H1 (cell line): ENCODE results near the gene PTBP3. TPM values are rescaled to one million over a fixed set of nuclear protein-coding genes. Genes with fewer than 3 reads are reported as not detected.

ENCODE experiments used
- CTCF ChIA-PET: fragments of 300-600 bp; sonication (Branson Sonifier 250); formaldehyde crosslinking; loops from one replicate; lab custom pipeline; 2021; ENCODE audit not compliant: partially characterized antibody; lab: Charles Lee
- POLR2A ChIA-PET: fragments of 300-600 bp; sonication (Branson Sonifier 250); formaldehyde crosslinking; loops from one replicate; lab custom pipeline; 2021; ENCODE audit warnings: inconsistent platforms; ENCODE audit not compliant: partially characterized antibody; lab: Charles Lee
- DNase-seq, 2 experiments: peaks; one replicate each; pipeline versions ENCODE4 v3.0.0 to v3.0.0-alpha.2; 2010 to 2022; ENCODE audit warnings: low spot score in 2 of 2, low read depth in 1 of 2, mixed read lengths in 1 of 2
- FAIRE-seq: peaks from 2 replicates; lab custom pipeline; 2011; peaks lifted over from hg19 to GRCh38; lab: Jason Lieb, UNC
- H2AFZ ChIP-seq: 2 replicates; pipeline ENCODE4 v1.8.1; 2012; ENCODE audit warnings: low read length, inconsistent platforms
- H2AK5ac ChIP-seq: 2 replicates; pipeline ENCODE4 v1.6.1; 2013; ENCODE audit warnings: low read depth, low read length
- H2BK120ac ChIP-seq: replicated peaks from 2 replicates; pipeline ENCODE3; 2013; ENCODE audit warnings: low read depth, low read length, inconsistent platforms
- H2BK12ac ChIP-seq: 2 replicates; pipeline ENCODE4 v1.6.1; 2013; ENCODE audit warnings: low read depth, low read length
- H2BK15ac ChIP-seq: 2 replicates; pipeline ENCODE4 v1.6.1; 2013; ENCODE audit warnings: low read length
- H2BK20ac ChIP-seq: 2 replicates; pipeline ENCODE4 v1.6.1; 2013; ENCODE audit warnings: low read length
- H2BK5ac ChIP-seq: 2 replicates; pipeline ENCODE4 v1.6.1; 2013; ENCODE audit warnings: low read depth, low read length
- H3K14ac ChIP-seq: 2 replicates; pipeline ENCODE4 v1.6.1; 2013; ENCODE audit warnings: inconsistent platforms; ENCODE audit not compliant: insufficient read length
- H3K18ac ChIP-seq: 2 replicates; pipeline ENCODE4 v1.6.1; 2013; ENCODE audit warnings: low read length; ENCODE audit errors: extremely low read depth
- H3K23ac ChIP-seq: 2 replicates; pipeline ENCODE4 v1.6.1; 2013; ENCODE audit warnings: inconsistent platforms; ENCODE audit not compliant: insufficient read length
- H3K23me2 ChIP-seq: 2 replicates; pipeline ENCODE4 v1.6.1; 2013; ENCODE audit warnings: low read depth, low read length
- H3K27ac ChIP-seq: 2 replicates; pipeline ENCODE4 v1.6.1; 2011; ENCODE audit warnings: low read depth, low read length, inconsistent platforms
- H3K27me3 ChIP-seq, 4 experiments: replicated peaks in 1 of 4; 1 replicate in 1 of 4; 2 replicates in 3 of 4; pipeline versions ENCODE4 v1.6.1 to v1.8.1; 2011 to 2013; ENCODE audit warnings: low read length in 3 of 4, mild to moderate bottlenecking in 3 of 4, inconsistent platforms in 2 of 4, mixed read lengths in 2 of 4, moderate library complexity in 1 of 4; ENCODE audit not compliant: control insufficient read depth in 3 of 4, insufficient read depth in 3 of 4; ENCODE audit errors: extremely low read depth in 1 of 4
- H3K36me3 ChIP-seq, 4 experiments: 2 replicates each; pipeline versions ENCODE4 v1.6.1 to v1.8.1; 2011 to 2013; ENCODE audit warnings: mild to moderate bottlenecking in 4 of 4, low read length in 3 of 4, moderate library complexity in 2 of 4, control low read depth in 1 of 4, inconsistent platforms in 1 of 4; ENCODE audit not compliant: insufficient read depth in 4 of 4, control insufficient read depth in 2 of 4
- H3K4ac ChIP-seq: replicated peaks from 2 replicates; pipeline ENCODE3; 2013; ENCODE audit warnings: low read length, low read depth, mixed read lengths, inconsistent platforms; ENCODE audit not compliant: insufficient read length
- H3K4me1 ChIP-seq, 4 experiments: replicated peaks in 1 of 4; 1 replicate in 1 of 4; 2 replicates in 3 of 4; pipeline versions ENCODE4 v1.6.1 to v1.8.1; 2011 to 2013; ENCODE audit warnings: low read length in 3 of 4, inconsistent platforms in 2 of 4, mixed read lengths in 1 of 4; ENCODE audit not compliant: insufficient read depth in 4 of 4, control insufficient read depth in 3 of 4
- H3K4me2 ChIP-seq, 2 experiments: 2 replicates each; pipeline versions ENCODE4 v1.6.1 to v1.8.1; 2011 to 2013; ENCODE audit warnings: low read depth in 2 of 2, low read length in 2 of 2, control low read depth in 1 of 2, inconsistent platforms in 1 of 2, mild to moderate bottlenecking in 1 of 2; ENCODE audit not compliant: insufficient read depth in 1 of 2
- H3K4me3 ChIP-seq, 4 experiments: fragments of 200-600, 300-600 bp in 1 of 4; sonication (generic), shearing (Covaris generic), sonication (Bioruptor Twin) in 1 of 4; 2 replicates each; pipeline versions ENCODE4 v1.5.1 to v1.8.1; 2011 to 2016; ENCODE audit warnings: low read length in 4 of 4, low read depth in 3 of 4, control low read depth in 2 of 4, inconsistent platforms in 2 of 4, mild to moderate bottlenecking in 2 of 4, mixed read lengths in 1 of 4, moderate library complexity in 1 of 4; ENCODE audit not compliant: insufficient read depth in 2 of 4; ENCODE audit errors: extremely low read depth in 1 of 4
- H3K56ac ChIP-seq: replicated peaks from 2 replicates; pipeline ENCODE3; 2013; ENCODE audit warnings: low read depth, mild to moderate bottlenecking, mixed read lengths, low read length, inconsistent platforms; ENCODE audit not compliant: insufficient read length
- H3K79me1 ChIP-seq: 2 replicates; pipeline ENCODE4 v1.6.1; 2013; ENCODE audit warnings: low read depth, low read length, control low read depth
- H3K79me2 ChIP-seq, 2 experiments: 2 replicates each; pipeline versions ENCODE4 v1.6.1 to v1.8.1; 2012 to 2013; ENCODE audit warnings: low read length in 2 of 2, mild to moderate bottlenecking in 2 of 2, inconsistent platforms in 1 of 2; ENCODE audit not compliant: insufficient read depth in 2 of 2, control insufficient read depth in 1 of 2
- H3K9ac ChIP-seq, 4 experiments: replicated peaks in 1 of 4; 1 replicate in 1 of 4; 2 replicates in 3 of 4; pipeline versions ENCODE4 v1.6.1 to v1.8.1; 2011 to 2013; ENCODE audit warnings: low read depth in 3 of 4, low read length in 3 of 4, control low read depth in 2 of 4, mild to moderate bottlenecking in 2 of 4, moderate library complexity in 2 of 4, inconsistent platforms in 1 of 4; ENCODE audit errors: extremely low read depth in 1 of 4
- H3K9me3 ChIP-seq, 2 experiments: 2 replicates each; pipeline versions ENCODE4 v1.6.1 to v1.8.1; 2012 to 2013; ENCODE audit warnings: mild to moderate bottlenecking in 2 of 2, moderate library complexity in 2 of 2, control low read depth in 1 of 2, inconsistent platforms in 1 of 2, low read depth in 1 of 2, low read length in 1 of 2, mixed read lengths in 1 of 2; ENCODE audit not compliant: insufficient read depth in 2 of 2
- H4K20me1 ChIP-seq, 2 experiments: replicated peaks in 1 of 2; 2 replicates each; pipeline versions ENCODE3 to v1.8.1; 2011 to 2013; ENCODE audit warnings: inconsistent platforms in 2 of 2, low read length in 2 of 2, mild to moderate bottlenecking in 1 of 2; ENCODE audit not compliant: insufficient read depth in 2 of 2, control insufficient read depth in 1 of 2
- H4K5ac ChIP-seq: 2 replicates; pipeline ENCODE4 v1.6.1; 2013; ENCODE audit warnings: low read length, low read depth, mixed read lengths, inconsistent platforms; ENCODE audit not compliant: insufficient read length
- H4K8ac ChIP-seq: 2 replicates; pipeline ENCODE4 v1.8.0; 2013; ENCODE audit warnings: mild to moderate bottlenecking, moderate library complexity, low read length, inconsistent platforms; ENCODE audit not compliant: insufficient read depth; ENCODE audit errors: extremely low read depth
- H4K91ac ChIP-seq: replicated peaks from 2 replicates; pipeline ENCODE3; 2013; ENCODE audit warnings: low read length, mixed read lengths, inconsistent platforms; ENCODE audit not compliant: insufficient read length
- BCL11A ChIP-seq, 2 experiments: IDR thresholded peaks; one replicate each; pipeline ENCODE4 v1.6.1; 2011; ENCODE audit warnings: low read depth in 2 of 2, low read length in 2 of 2, mild to moderate bottlenecking in 2 of 2
- CEBPB ChIP-seq: IDR thresholded peaks from 2 replicates; pipeline ENCODE4 v1.6.1; 2012; ENCODE audit warnings: low read depth, low read length
- CTBP2 ChIP-seq: IDR thresholded peaks from 2 replicates; pipeline ENCODE4 v1.7.0; 2011; ENCODE audit warnings: borderline replicate concordance, mild to moderate bottlenecking, moderate library complexity, mixed read lengths, low read length; ENCODE audit not compliant: insufficient read depth, insufficient read length
- CTCF ChIP-seq, 3 experiments: IDR thresholded peaks; 1 replicate in 2 of 3; 2 replicates in 1 of 3; pipeline versions ENCODE4 v1.5.1 to v1.6.1; 2011; ENCODE audit warnings: low read length in 3 of 3, mild to moderate bottlenecking in 3 of 3, inconsistent platforms in 2 of 3, low read depth in 1 of 3, moderate library complexity in 1 of 3; ENCODE audit not compliant: insufficient read depth in 1 of 3; ENCODE audit errors: control extremely low read depth in 1 of 3
- MAX ChIP-seq: IDR thresholded peaks from 2 replicates; pipeline ENCODE4 v1.6.1; 2012; ENCODE audit warnings: inconsistent platforms
- RAD21 ChIP-seq, 2 experiments: IDR thresholded peaks in 1 of 2; conservative IDR thresholded peaks in 1 of 2; 2 replicates each; pipeline ENCODE4 v1.6.1; 2011; ENCODE audit warnings: low read depth in 2 of 2, low read length in 2 of 2, improper control_type of control experiment in 1 of 2, inconsistent platforms in 1 of 2, mild to moderate bottlenecking in 1 of 2, moderate library complexity in 1 of 2
- SP4 ChIP-seq: IDR thresholded peaks from 2 replicates; pipeline ENCODE4 v1.6.1; 2012; ENCODE audit warnings: low read length, inconsistent platforms
- ZNF274 ChIP-seq: IDR thresholded peaks from 2 replicates; pipeline ENCODE4 v1.7.0; 2012; ENCODE audit warnings: low read length, borderline replicate concordance; ENCODE audit errors: extremely low read depth
- WGBS, 2 experiments: shearing (Covaris generic) in 1 of 2; methylation state at CpG; one replicate each; pipeline versions ENCODE4 v1.1.6 to v1.1.7; 2013 to 2015; ENCODE audit warnings: low lambda C conversion rate in 2 of 2, mixed read lengths in 2 of 2, inconsistent platforms in 1 of 2, low coverage in 1 of 2, missing lambda C conversion rate in 1 of 2; ENCODE audit not compliant: insufficient replicate concordance in 2 of 2, insufficient coverage in 1 of 2, insufficient read length in 1 of 2; ENCODE audit errors: extremely low coverage in 1 of 2, missing lambda C conversion rate in 1 of 2; 5-methylcytosine and 5-hydroxymethylcytosine counted together
- polyA plus RNA-seq, 7 experiments: library from polyadenylated mRNA; depleted of rRNA in 3 of 7; stranded (reverse) in 5 of 7; unstranded in 2 of 7; fragments of >200 nt in 5 of 7; fragments of 200-250 nt in 2 of 7; gene quantifications; 1 replicate in 5 of 7; 2 replicates in 1 of 7; 4 replicates in 1 of 7; pipeline versions ENCODE4 v1.2.1 to v1.2.3, GENCODE V29; 2011 to 2013; ENCODE audit warnings: missing spikeins in 2 of 7, mixed read lengths in 2 of 7
- total RNA-seq: library from RNA; stranded (reverse); fragmentation: NEBNext Ultra II Directional; extraction: Animal tissue kit (Norgen Biotek cat#: 25700); gene quantifications from 2 replicates; pipeline ENCODE4 v1.2.1, GENCODE V29; 2021

PTBP3 gene
- total and polyA plus RNA-seq, 2 of the 8 experiments (the other 6 are each of a cell fraction or from before 2014, with no cell fraction given) = 51.0 to 124 TPM

- no peak overlapping the region for H2BK15ac ChIP-seq
- H3K4me1 ChIP-seq = no peaks in the 10 kb centered on the region
- H3K23me2 ChIP-seq = no peaks in the 10 kb centered on the region
- H3K4ac ChIP-seq = no peak overlapping the region
- WGBS, 2 experiments = 62% methylated on average over 3 of the region's 3 CpGs; no CpG with 5 or more reads in 1 of the 2 experiments
- H2BK120ac ChIP-seq = no peak overlapping the region
- ChIA-PET POLR2A (interaction anchor here (0.6 to 1.4 kb wide), 3 partner anchors 13 to 570 kb away, joined by 3 to 15 read pairs (median 3); partner anchors contain the start of gene HSDL2), CTCF (interaction anchor here (0.6 to 2.6 kb wide), 36 partner anchors 10 to 451 kb away, joined by 3 to 16 read pairs (median 4); partner anchors contain the start of gene HSDL2)
- no peak overlapping the region for H2AFZ ChIP-seq
- no peak overlapping the region for H3K56ac ChIP-seq
- H2BK12ac ChIP-seq = no peak overlapping the region
- no peak overlapping the region for H2BK5ac ChIP-seq
- no peak overlapping the region for H2BK20ac ChIP-seq
- no peak overlapping the region for H3K14ac ChIP-seq
- peak overlapping the region; percentile 60; the same call in 1 of the 2 replicates for H3K18ac ChIP-seq
- H3K23ac ChIP-seq = no peak overlapping the region
- H3K27ac ChIP-seq = no peak overlapping the region
- no peaks in the 10 kb centered on the region for H4K20me1 ChIP-seq
- H3K79me1 ChIP-seq = no peaks in the 10 kb centered on the region
- no peak overlapping the region for H3K4me3 ChIP-seq
- no peak overlapping the region for H4K91ac ChIP-seq
- peaks cover 10 to 14% of the 10 kb centered on the region in 2 experiments; a peak in 3 of 4 replicates for H3K9me3 ChIP-seq
- no peaks in the 10 kb centered on the region for H3K79me2 ChIP-seq
- no peak overlapping the region for H3K9ac ChIP-seq
- no peak for FAIRE-seq
- H4K8ac ChIP-seq = no peak overlapping the region
- H3K4me2 ChIP-seq = no peak overlapping the region
- no peak for TF ChIP-seq BCL11A (IDR thresholded peaks at IDR 0.05; ENCODE audit: low read depth in 2 of 2, low read length in 2 of 2)
- TF ChIP-seq RAD21 (IDR thresholded peaks at IDR 0.05 in 1 of 2, conservative IDR thresholded peaks at IDR 0.05 in 1 of 2; ENCODE audit: low read depth in 2 of 2, low read length in 2 of 2) = peak; percentile 44 to 52
- no peak for TF ChIP-seq ZNF274
- 0 out of 2 replicates have a peak, but pooled peaks have one; percentile 5 for TF ChIP-seq MAX
- TF ChIP-seq SP4 = no peak
- TF ChIP-seq CTCF (IDR thresholded peaks at IDR 0.05; ENCODE audit: control extremely low read depth in 1 of 3, insufficient read depth in 1 of 3, low read depth in 1 of 3, low read length in 3 of 3) = peak; percentile 45 to 52 (median 45); a peak in 3 of 4 replicates
- no peak for TF ChIP-seq CTBP2
- 0 out of 2 replicates have a peak, but pooled peaks have one; percentile 23 for TF ChIP-seq CEBPB
- H3K27me3 ChIP-seq = no peaks in the 10 kb centered on the region
- H2AK5ac ChIP-seq = no peak overlapping the region
- DNase-seq = peak; percentile 55 to 59
- 0 out of 8 replicates have a peak, but pooled peaks cover 0 to 3% (median 0%) of the 10 kb centered on the region in 4 experiments for H3K36me3 ChIP-seq
- H4K5ac ChIP-seq = no peak overlapping the region
These were observed 33.2 kb upstream of the PTBP3 start for GRCh38 chr9:112366591-112366990.
